SW480 (cell line): ENCODE data around the gene UBXN11.
A peak's percentile ranks its signal among the peaks of the same experiment; 100 is the strongest.

Experiments
- DNase-seq: peaks from one replicate; pipeline ENCODE4 v3.0.0-alpha.2; 2016; ENCODE audit warnings: low spot score

Gene UBXN11

DNA sequence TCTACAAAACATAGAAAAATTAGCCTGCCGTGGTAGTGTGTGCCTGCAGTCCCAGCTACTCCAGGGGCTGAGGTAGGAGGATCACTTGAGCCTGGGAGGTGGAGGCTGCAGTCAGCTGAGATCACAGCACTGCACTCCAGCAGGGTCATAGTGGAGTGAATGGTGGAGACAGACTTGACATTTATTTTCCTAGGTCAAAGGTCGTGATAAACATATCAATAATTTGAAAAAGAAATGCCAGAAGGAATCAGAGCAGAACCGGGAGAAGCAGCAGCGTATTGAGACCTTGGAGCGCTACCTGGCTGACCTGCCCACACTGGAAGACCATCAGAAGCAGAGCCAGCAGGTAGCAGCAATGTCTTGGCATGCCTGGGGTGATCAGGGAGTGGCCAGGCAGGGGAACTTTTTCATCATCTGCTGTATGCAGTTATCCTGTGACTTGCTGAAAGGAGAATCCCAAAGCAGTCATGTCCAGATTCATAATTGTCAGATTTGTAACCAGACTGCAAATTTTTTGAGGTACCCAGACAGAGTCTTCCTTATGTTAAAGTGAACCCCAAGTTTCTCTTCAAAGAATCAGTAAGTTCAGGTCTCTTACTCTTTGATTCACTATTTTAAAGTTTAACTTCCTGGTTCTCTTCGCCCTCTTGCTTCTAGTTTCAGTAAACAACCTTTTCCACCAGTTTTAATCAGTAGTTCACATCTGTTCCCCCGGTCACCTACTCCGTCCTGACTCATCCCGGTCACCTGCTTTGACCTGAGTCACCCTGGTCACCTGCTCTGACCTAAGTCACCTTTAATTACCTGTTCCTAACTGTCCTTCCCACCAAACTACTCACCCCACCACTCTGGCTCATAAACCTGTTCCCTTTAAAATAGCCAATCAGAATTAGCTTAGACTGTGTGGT is 37.9 kb downstream of the UBXN11 start:
- no peak for DNase-seq

- DNase-seq: no peak
Measured at GRCh38 chr1:26265405-26265804, 41.0 kb downstream of the UBXN11 start.

DNA sequence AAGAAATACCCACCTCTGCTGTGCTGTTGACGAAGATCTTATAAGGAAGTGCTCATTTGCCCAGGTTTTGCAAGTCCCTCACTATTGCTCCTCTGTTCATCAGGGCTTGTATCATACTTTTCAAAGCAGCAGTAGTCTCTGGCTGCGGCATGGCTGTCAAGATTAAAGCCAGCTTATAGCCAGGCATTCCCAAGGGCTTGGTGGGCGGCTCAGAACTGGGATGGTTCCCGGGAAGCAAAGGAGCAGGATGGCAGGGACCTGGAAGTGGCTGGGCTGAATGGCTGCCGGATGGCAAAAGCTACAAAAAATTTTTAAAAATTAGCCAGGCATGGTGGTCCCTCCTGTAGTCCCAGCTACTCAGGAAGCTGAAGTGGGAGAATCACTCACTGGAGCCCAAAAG is 43.2 kb downstream of the UBXN11 start:
- DNase-seq: no peak

DNA sequence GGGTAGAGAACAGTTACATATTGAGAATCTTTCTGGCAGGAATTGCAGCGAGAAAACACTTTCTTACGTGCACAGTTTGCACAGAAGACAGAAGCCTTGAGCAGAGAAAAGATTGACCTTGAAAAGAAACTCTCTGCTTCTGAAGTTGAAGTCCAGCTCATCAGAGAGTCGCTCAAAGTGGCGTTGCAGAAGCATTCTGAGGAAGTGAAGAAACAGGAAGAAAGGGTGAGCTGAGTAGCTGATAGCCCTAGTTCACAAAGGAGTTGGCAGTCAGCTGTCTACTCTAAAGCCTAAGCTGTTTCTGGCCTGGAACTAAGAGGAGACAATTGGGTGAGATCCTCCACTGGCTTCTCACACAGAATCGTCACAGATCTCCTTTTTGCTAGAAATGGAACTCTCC is 46.9 kb downstream of the UBXN11 start:
- DNase-seq: no peak

DNA sequence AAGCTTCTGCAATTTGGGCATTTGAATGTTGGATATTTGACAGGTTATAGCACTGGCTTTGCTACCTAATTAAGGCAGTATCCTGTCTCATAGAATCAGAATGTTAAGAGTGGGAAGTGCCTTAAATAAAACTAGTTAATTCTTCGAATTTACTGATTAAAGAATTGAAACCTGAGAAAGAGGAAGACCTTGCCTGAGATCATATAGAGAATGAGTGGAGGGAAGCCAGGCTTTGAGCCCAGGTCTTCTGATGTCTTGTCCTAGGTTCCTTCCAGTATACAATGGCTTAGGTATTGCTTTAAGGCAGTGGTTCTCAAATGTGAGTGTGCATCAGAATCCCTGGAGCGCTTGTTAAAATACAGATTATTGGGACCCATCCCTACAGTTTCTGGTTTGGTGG is 47.4 kb downstream of the UBXN11 start:
- DNase-seq: no peak

DNA sequence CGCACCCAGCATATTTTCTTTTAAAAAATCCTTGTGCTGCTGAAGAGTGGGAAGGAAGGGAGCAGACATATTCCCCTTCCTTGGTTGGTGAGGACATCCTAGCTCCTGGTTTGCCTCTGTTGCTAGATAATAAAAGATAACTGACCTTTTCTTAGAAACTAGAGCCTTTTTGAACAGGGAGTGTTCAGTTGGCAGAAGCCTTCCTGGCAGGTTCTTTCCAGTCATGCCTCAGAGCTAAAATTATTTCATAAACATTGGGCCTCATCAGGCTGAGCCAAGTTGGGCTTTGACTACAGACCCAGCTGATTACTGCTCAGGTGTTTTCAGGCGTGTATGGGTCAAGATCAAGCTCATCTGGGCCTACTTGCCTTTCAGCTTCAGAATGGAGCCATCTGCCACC is 49.2 kb downstream of the UBXN11 start:
- no peak for DNase-seq

GRCh38 chr1:26254404-26254803 is 52.0 kb downstream of the UBXN11 start:
- DNase-seq: no peak

- no peak for DNase-seq
Measured at GRCh38 chr1:26252718-26253117, 53.7 kb downstream of the UBXN11 start.

- no peak for DNase-seq
Measured at GRCh38 chr1:26239936-26240335, 66.5 kb downstream of the UBXN11 start.

- no peak for DNase-seq
Measured at GRCh38 chr1:26237230-26237966, 69.0 kb downstream of the UBXN11 start.

- no peak for DNase-seq
Measured at GRCh38 chr1:26234644-26235370, 71.6 kb downstream of the UBXN11 start.

- DNase-seq: peak; percentile 95
Measured at GRCh38 chr1:26233903-26234643, 72.4 kb downstream of the UBXN11 start, which contains the start of gene CEP85. CEP85 (plus strand) TSS chr1:26234200; CDS start chr1:26239784, 5,584 bp downstream.
